ENCODE data around the gene C1QTNF9B.
"Not testable (repeated sequence)": the region's sequence is repeated elsewhere in the genome, so short reads cannot be mapped to it uniquely, and the experiment has no call there.

DNA sequence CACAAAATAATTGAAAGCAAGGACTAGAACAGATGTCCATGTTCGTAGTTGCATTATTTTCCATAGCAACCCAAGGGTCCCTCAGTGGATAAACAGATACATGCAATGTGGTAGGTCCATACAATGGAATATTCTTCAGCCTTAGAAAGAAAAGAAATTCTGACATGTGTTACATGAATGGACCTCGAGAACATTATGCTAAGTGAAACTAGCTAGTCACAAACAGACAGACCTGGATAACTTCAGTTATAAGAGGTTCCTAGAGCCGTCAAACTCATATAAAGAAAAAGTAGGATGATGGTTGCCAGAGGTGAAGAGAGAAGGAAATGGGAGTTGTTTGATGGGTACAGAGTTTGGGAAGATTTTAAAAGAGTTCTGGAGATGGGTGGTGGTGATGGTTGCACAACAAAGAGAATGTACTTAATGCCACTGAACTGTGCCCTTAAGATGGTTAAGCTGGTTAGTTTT is at the start of gene C1QTNF9B:
- not testable (repeated sequence) for TF ChIP-seq POLR2A (IDR thresholded peaks at IDR 0.05)
- TF ChIP-seq, protein P1, sequence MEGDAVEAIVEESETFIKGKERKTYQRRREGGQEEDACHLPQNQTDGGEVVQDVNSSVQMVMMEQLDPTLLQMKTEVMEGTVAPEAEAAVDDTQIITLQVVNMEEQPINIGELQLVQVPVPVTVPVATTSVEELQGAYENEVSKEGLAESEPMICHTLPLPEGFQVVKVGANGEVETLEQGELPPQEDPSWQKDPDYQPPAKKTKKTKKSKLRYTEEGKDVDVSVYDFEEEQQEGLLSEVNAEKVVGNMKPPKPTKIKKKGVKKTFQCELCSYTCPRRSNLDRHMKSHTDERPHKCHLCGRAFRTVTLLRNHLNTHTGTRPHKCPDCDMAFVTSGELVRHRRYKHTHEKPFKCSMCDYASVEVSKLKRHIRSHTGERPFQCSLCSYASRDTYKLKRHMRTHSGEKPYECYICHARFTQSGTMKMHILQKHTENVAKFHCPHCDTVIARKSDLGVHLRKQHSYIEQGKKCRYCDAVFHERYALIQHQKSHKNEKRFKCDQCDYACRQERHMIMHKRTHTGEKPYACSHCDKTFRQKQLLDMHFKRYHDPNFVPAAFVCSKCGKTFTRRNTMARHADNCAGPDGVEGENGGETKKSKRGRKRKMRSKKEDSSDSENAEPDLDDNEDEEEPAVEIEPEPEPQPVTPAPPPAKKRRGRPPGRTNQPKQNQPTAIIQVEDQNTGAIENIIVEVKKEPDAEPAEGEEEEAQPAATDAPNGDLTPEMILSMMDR (IDR thresholded peaks at IDR 0.05 in 4 of 5, conservative IDR thresholded peaks at IDR 0.05 in 1 of 5) = not testable (repeated sequence)

Measured in gastrocnemius medialis (tissue), 4 donors.